Stimulated activated CD4-positive, alpha-beta T cell treated with anti-CD3 and anti-CD28 coated beads, Interleukin-12 subunit alpha, Interleukin-12 subunit beta, amount 100 ng/mL, for 48 hours (primary cell): ENCODE data around the gene ZNF442.
"Not testable (repeated sequence)": the region's sequence is repeated elsewhere in the genome, so short reads cannot be mapped to it uniquely, and the experiment has no call there.

ENCODE experiments used
- DNase-seq, 3 donors: peaks; one replicate each; pipeline ENCODE4 v3.0.0-alpha.2; 2020; ENCODE audit warnings: low read depth in 2 of 3, low spot score in 1 of 3

The ZNF442 gene

DNA sequence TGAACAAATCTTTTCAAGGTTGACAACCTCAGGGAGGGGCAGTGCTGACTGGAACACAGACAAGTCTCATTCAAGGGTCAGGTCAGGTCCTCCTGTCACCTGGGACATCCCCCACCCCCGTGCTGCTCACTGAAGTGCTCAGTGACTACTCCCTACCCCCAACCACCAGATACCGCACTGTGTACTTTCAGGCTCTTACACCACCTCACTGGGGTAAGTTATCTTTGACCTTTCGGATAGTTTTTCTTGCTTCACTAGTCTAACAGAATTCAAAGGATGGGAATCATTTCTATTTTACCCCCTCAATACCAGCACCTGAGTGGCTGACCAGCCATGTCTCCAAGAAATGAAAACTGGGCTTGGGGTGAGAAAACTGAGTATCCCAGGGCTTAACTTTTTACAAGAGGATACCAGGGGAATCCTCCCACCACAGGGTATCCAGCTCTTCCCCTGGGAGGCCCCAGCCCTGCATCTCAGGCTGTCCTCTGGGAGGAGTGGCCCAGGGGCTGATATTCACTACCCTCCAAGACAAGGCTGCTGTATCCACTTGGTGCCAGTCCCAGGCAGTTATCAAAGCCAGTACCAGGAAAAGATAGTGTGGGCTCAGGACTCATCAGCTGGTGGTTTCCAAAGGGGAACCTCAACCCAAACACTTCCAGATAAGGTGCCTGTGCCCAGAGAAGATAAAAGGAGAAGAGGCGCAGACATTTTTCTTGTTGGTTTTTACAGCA is 34.1 kb downstream of the ZNF442 start:
- DNase-seq: peak; percentile 72 to 77 (median 75)

DNA sequence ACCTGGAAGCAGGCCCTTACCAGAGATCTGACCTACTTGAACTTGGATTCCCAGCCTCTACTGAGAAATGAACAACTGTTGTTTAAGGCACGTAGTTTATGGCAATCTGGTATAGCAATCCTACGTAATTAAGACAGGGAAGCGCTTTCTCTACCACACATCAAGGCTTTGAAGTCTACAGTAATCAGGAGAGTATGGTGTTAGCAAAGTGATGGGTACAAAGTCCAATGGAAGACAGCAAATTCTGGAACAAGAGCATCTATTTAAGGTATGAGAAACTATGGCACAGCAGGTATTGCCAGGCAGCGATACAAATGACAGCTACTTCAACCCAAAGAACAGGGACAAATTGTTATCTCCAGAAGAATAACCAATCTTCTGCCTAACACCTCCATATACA is 35.1 kb downstream of the ZNF442 start:
- DNase-seq: no peak

DNA sequence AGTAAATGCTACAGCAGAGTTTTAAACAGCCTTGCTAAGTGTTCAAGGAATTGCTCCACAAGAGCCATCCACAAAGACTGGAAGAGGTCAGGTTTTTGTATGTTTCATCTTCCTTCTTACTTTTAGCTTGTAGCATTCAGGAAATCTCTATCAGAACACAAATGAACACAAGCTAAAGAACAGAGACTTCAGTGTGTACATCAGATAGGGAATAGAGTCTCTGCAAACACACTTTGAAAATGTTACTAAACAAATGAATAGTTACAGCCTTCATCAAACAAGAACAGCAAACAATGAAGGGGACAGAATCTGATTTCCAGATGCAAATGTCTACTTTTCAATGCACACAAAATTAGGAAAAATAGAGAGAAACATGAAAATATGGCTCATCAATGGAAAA is 39.8 kb downstream of the ZNF442 start:
- no peak for DNase-seq

DNA sequence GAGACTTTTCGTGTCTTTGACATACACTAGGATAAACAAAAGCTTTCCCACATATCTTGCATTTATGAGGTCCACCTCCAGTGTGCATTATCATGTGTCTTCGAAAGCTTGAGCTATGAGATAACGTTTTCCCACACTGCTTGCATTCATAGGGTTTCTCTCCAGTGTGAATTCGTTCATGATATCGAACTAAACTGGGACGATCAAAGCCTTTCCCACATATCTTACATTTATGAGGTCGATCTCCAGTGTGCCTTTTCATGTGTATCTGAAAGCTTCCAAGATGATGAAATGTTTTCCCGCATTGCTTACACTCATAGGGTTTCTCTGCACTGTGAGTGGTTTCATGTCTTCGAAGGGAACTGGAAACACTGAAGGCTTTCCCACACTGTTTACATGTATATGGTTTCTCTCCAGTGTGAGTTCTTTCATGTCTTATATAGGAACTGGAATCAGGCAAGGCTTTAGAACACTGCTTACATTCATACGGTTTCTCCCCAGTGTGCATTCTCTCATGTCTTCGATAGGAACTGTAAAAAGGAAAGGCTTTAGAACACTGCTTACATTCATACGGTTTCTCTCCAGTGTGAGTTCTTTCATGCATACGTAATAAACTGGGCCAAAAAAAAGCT is 46.6 kb downstream of the ZNF442 start:
- DNase-seq: no peak

DNA sequence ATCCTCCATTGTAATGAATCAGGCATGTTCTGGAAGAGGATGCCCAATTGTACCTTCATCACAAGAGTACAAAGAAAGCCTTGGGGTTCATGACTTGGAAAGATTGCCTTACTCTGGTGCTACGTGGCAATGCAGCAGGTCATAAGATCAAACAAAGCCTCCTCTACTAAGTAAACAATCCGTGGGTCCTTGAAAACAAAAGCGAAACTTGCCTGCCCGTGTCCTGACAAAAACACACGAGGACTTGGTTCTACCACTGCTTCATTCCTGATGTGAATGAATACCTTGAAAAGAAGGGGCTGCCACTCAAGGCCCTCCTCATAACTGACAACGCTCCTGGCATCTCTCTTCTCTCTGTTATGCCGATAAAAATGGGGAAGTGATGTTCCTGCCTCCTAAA is 50.9 kb downstream of the ZNF442 start:
- DNase-seq: no peak

DNA sequence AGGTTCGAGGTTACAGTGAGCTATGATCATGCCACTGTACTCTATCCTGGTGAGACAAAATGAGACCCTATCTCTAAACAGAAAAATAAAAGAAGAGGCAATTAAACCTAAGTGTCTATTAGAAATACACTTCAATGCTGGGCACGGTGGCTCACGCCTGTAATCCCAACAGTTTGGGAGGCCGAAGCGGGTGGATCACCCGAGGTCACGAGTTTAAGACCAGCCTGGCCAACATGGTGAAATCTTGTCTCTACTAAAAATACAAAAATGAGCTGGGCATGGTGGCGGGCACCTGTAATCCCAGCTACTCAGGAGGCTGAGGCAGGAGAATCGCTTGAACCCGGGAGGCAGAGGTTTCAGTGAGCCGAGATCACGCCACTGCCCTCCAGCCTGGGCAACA is 56.6 kb downstream of the ZNF442 start:
- not testable (repeated sequence) for DNase-seq
